Astrocyte (in vitro differentiated cells and primary cell): ENCODE data around the gene ACTN2.

Experiments
- EZH2 ChIP-seq: IDR thresholded peaks from 2 replicates; pipeline ENCODE4 v1.6.1; 2012; ENCODE audit warnings: mild to moderate bottlenecking, low read length, inconsistent platforms; ENCODE audit not compliant: insufficient read depth
- TF ChIP-seq, protein P1 (sequence below): IDR thresholded peaks from 2 replicates; pipeline ENCODE4 v1.5.1; 2011; ENCODE audit warnings: low read depth, mild to moderate bottlenecking, inconsistent platforms, low read length, moderate library complexity; ENCODE audit not compliant: insufficient read depth

DNA sequence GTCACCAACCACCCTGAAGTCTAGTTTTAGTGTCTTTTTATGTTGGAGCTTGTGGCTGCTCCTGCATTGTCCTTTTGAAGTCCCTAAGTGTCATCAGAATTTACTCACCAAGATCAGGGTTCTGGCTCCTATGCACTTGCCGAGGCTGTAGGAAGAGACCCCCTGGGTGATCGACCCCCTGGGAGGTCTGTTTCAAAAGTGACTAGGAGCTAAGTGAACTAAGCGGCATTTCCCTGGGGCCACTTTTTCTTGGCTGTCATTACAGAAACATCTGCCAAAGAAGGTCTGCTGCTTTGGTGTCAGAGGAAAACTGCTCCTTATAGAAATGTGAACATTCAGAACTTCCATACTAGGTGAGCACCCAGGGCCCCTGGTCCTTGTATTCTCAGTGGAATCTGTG lies 39.4 kb downstream of the ACTN2 start:
- TF ChIP-seq, protein P1, sequence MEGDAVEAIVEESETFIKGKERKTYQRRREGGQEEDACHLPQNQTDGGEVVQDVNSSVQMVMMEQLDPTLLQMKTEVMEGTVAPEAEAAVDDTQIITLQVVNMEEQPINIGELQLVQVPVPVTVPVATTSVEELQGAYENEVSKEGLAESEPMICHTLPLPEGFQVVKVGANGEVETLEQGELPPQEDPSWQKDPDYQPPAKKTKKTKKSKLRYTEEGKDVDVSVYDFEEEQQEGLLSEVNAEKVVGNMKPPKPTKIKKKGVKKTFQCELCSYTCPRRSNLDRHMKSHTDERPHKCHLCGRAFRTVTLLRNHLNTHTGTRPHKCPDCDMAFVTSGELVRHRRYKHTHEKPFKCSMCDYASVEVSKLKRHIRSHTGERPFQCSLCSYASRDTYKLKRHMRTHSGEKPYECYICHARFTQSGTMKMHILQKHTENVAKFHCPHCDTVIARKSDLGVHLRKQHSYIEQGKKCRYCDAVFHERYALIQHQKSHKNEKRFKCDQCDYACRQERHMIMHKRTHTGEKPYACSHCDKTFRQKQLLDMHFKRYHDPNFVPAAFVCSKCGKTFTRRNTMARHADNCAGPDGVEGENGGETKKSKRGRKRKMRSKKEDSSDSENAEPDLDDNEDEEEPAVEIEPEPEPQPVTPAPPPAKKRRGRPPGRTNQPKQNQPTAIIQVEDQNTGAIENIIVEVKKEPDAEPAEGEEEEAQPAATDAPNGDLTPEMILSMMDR, result no peak
- TF ChIP-seq EZH2, result no peak
